HG02970 (cell line): ENCODE data around the gene ZNHIT1.

Experiments
- ATAC-seq: cut with Tn5 transposase; IDR thresholded peaks from one replicate; pipeline ENCODE4 v1.9.1; 2021; ENCODE audit warnings: mild to moderate bottlenecking, moderate library complexity, moderate number of reproducible peaks; ENCODE audit not compliant: unreplicated experiment, low FRiP score

Gene ZNHIT1

GRCh38 chr7:101217388-101218235 is at the start of gene ZNHIT1, which contains the start of gene PLOD3:
Gene ZNHIT1 (plus strand): TSS chr7:101218165. CDS start chr7:101218196, 31 bp downstream.
Gene PLOD3 (minus strand): TSS chr7:101217581. CDS start chr7:101217274, 307 bp downstream.
- ATAC-seq: peak; percentile 71

DNA sequence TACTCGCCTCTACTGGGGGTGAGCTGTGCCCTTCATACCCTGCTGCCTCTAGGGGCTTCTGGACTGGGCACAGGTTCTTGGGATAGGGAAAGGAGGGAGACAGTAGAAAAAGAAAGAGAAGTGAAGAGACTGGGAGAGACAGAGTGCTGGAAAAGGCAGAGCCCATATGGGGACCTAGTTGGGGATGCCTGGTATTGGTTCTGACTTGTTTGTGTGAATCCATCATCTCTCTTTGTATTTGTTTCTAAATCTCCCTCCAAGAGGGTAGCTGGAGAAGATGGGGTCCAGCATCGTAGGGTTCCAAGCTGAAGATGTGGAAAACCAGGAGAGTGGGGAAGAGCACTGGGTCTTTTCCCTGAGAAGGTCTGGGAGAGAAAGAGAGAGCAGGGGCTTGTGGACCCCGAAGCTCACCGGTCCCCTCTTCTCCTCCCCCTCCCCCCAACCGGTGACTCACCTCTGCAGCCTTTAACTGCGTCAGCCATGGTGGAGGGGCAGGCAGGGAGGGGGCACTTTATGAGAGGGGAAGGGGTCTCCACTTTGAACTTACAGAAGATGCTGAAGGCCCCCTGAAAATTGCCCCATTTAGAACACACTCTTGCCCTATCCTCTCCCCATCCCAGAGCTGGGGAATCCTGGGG is 49.4 kb upstream of the ZNHIT1 start:
- no peak for ATAC-seq

DNA sequence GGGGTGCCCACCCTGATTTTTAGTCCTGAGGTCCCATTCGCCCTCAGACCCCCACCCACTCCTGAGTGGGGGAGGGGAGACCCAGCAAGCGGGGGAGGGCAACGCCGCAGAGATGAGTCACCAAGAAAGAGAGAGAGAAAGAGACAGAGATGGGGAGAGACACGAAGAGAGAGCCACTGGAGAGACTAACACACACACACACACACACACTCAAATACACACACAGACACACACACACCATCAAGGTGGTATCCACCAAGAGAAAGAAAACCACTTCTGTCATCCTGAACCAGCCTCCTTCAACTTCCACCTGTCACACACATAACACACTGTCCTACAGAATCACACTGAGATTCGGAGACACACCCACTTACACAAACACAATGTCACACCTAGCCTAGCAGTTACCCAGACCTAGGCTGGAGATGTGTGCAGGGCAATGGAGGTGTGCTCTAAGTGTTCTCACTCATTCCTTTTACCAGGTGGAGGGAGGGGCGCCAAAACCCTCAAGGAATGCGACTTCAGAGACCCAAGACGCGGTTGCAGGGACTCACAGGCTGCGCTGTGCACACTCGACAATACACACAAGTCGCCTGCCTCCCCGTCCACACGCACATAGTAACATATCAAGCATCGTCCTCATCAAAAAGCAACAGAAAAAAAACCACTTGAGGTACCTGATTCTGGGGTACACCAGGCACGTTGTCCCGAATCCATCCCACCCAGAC is 48.7 kb upstream of the ZNHIT1 start:
- ATAC-seq: no peak

- ATAC-seq: no peak
Observed at GRCh38 chr7:101169838-101170551, 48.0 kb upstream of the ZNHIT1 start.

DNA sequence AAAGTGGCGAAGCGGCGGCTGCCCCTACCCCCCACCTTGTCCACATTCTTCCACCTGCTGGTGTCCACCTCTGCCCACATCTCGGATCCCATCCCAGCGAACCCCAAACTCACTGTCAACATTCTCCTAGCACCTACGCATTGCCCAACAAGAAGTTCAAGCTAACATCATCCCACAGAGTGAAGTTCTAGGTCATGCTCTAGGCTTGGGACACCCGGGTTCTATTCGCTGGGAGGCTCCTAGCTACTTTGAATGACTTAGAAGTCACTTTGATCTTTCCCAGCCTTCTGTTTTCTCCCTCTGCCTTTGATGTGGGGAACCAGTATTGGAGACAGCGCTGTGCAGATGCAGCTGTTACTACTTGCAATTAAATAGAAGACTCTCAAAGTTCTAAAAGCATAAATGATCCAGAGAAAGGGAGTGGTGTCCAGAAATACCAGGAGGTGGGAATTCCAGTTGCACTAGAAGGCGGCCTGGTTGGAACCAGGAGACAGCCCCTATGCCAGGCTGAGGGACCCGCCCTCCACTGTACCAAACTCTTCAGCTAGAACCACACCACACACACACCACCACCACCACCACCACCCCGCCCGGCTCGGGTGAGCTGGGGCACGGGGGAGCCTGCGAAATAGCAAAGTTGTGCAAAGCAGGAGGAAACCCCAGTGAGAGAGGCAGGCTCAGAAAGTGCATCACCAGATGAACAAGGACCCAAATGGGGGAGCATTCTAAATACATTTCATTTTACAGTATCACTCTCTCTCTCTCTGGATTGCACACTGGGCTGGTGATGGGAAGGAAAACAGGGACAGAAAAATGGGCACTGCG is 47.1 kb upstream of the ZNHIT1 start:
- ATAC-seq: no peak

- ATAC-seq: no peak
Observed at GRCh38 chr7:101171442-101171837, 46.5 kb upstream of the ZNHIT1 start.

- ATAC-seq: no peak
Observed at GRCh38 chr7:101172005-101172853, 45.7 kb upstream of the ZNHIT1 start.

- no peak for ATAC-seq
Observed at GRCh38 chr7:101172854-101173751, 44.9 kb upstream of the ZNHIT1 start.

- ATAC-seq: no peak
Observed at GRCh38 chr7:101173752-101174244, 44.2 kb upstream of the ZNHIT1 start.

DNA sequence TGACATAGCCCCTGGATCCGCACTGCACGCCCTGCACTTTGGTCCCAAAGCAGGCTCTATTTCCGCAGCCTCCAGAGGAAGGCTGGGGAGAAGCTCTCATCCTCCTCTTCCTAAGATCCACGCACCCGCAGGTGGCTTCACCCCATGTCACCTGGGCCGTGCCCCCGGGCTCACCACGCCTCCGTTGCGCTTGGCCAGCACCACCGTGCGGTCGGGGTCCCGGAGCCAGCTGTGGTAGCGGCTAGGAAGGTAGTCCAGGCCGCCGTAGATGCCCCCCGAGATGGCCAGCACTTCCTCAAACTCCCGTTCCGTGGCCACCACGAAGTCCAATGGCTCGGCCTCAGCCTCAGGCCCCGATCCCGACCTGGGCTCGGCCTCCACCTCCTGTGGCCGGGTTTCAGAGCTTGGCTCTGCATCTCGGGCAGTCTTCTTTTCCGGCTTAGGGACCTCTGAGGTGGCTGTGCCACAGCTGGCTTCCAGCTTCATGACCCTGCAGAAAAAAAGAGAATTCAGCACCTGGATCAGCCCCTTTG is 43.6 kb upstream of the ZNHIT1 start:
- ATAC-seq: no peak

- ATAC-seq: no peak
Observed at GRCh38 chr7:101175664-101176063, 42.3 kb upstream of the ZNHIT1 start.

DNA sequence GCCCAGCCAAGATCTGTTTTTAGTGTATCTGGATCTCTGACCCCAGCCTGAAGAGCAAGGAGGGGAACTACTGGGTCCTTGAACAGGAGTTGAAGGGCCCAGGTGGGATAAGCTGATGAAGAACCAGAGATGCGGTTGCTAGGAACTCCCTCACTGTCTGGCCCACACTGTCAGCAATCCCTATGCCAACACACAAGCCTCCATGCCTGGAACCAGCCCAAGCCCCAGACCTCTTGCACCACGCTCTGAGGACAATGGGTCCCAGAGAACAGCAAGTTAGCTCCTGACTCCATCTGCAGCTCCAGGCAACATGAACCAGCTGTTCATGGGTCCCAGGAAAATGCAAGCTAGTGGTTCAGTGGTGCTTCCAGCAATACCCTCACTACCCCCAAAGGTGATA is 40.3 kb upstream of the ZNHIT1 start:
- no peak for ATAC-seq

GRCh38 chr7:101179117-101179516 is 38.8 kb upstream of the ZNHIT1 start:
- no peak for ATAC-seq

- ATAC-seq: no peak
Observed at GRCh38 chr7:101179713-101180112, 38.3 kb upstream of the ZNHIT1 start.

GRCh38 chr7:101180130-101180755 is 37.7 kb upstream of the ZNHIT1 start, which contains the start of gene NAT16:
Gene NAT16 (minus strand): TSS chr7:101180293. CDS start chr7:101174807, 5,486 bp downstream.
- no peak for ATAC-seq

GRCh38 chr7:101185258-101185839 is 32.6 kb upstream of the ZNHIT1 start:
- ATAC-seq: no peak
